GM18508 (cell line): Measurements from ENCODE around the gene SSR2.
"Not testable (repeated sequence)": the region's sequence is repeated elsewhere in the genome, so short reads cannot be mapped to it uniquely, and the experiment has no call there.

Experiments
- ATAC-seq: cut with Tn5 transposase; IDR thresholded peaks from one replicate; pipeline ENCODE4 v1.9.1; 2021; ENCODE audit warnings: moderate number of reproducible peaks; ENCODE audit not compliant: insufficient read depth, unreplicated experiment

SSR2 gene

DNA sequence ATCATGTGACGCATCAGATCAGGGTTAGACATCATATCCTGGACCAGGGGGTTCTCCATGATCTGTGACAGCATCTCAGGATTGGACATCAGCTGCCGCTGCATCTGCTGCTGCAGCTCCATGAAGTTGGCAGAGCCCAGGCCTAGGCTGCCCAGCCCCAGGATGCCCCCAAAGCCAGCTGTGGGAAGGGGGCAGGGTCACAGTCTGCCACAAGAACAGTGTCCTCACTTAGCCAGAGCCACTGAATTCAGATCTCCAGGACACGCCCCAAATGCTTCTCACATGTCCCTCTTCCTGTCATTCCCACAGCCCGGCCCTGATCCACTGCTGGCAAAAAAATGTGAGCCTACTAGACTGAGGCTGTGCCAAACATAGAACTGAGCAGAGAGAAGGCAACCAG lies 29.6 kb upstream of the SSR2 start:
- no peak for ATAC-seq

DNA sequence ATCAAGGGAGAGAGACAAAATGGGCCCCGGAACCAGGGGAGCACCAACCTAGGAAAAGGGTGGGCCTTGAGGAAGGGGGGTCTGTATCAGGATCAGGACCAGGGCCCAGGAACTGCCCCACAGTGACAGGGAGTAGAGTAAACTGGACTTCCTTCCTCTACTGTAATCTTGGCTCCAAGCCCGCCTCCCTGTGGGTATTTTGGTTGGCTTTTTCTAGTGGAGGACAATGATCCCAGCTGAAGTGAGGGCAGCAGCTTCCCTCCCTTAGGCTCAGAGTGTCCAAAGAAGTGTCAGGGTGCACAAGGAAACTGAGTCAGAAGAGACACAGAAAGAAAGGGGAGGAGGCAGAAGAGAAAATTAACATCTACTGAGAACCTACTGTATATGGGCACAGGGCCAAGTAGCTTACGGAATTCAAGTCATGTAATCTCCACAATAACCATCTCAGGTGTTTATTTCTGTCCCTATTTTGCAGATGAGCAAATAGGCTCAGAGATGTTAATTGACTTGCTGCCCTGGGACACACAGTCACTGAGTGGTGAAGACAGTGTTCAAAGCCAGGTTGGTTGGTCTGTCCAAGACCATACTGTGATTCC lies 28.0 kb upstream of the SSR2 start:
- no peak for ATAC-seq

GRCh38 chr1:156045076-156045475 lies 24.3 kb upstream of the SSR2 start:
- ATAC-seq, result no peak

DNA sequence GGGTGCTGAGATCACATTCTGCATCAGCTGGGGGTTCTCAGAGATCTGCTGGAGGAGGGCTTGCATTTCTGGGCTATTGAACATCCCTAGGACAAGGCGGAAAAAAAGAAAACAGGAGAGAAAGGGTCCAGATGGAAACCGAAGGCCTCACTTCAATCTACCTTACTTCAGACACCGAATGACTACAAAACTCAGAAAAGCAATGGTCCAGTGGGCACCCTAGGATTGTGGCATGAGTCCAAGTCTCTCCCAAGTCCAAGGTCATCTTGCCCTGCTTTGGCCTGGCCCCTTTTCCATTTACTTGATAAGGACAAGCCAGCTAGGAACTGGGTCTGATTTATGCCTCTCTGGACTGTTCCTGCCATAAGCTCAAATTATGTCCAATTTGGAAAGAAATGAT lies 22.1 kb upstream of the SSR2 start:
- ATAC-seq, result no peak

GRCh38 chr1:156034991-156035390 lies 14.2 kb upstream of the SSR2 start:
- ATAC-seq, result not testable (repeated sequence)

DNA sequence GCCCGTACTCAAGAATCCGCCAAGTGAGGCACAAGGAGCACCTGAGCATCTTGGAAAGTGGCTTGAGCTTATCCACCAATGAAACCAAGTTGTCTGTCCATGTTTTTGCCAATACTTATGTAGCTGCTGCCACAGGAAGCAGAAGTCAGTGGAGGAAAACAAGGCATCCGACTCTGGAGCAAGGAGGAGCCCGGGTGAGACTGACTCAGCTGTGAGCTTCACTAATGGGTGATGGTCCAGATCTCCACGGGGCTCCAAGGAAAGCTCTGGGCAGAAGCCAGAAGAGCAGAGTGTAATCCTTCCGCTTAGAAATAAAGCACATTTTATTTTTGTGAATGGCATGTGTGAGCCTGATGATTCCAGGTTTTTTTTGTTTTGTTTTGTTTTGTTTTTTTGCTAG lies 12.3 kb upstream of the SSR2 start:
- ATAC-seq, result no peak

DNA sequence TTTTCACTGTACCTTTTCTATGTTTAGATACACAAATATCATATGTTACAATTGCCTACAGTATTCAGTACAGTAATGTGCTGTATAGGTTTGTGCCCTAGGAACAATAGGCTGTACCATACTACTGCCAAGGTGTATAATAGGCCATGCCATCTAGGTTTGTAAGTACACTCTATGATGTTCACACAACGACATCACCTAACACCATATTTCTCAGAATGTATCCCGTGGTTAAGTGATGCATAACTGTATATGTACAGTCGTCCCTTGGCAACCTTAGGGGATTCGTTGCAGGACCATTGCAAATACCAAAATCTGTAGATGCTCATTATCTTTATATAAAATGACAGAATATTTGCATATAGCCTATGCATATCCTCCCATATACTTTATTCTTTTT lies 5.8 kb upstream of the SSR2 start:
- ATAC-seq, result no peak

- ATAC-seq, result no peak
These were observed 5.1 kb upstream of the SSR2 start for GRCh38 chr1:156025876-156026275.

DNA sequence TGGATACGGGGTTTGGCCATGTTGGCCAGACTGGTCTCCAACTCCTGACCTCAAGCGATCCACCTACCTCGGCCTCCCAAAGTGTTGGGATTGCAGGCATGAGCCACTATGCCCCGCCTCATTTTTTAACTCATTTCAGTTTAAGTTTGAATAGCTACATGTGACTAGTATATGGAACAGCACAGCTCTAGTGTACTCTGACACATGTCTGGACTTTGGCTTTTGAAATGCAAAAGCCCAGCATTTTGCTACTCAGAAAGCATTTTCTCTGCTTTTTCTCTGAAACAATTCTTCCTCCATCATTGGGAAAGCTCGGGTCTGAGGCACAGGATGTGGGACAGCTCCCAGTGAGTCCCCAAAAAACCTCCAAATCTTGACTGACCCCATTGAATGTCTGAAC lies 4.0 kb upstream of the SSR2 start:
- ATAC-seq, result no peak

DNA sequence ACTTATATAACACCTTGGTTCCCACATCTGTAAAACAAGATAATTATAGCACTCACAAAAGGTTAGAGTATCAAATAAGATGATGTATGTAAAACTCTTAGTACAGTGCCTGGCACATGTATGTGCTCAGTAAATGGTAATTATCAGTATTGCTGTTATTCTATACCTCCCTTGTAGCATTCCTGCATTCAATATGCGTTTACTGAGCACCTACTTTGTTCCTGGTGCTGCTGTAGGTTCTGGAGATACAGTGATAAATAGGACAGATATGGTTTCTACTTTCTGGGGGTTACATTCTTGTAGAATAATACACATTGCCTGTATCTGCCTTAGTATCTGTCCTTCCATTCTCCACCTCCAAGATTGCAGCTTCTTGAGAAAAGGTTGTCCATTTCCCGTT lies 1.2 kb upstream of the SSR2 start:
- ATAC-seq, result no peak

GRCh38 chr1:156021093-156021428 lies 310 bp upstream of the SSR2 start:
- no peak for ATAC-seq

GRCh38 chr1:156019946-156020292 lies 832 bp downstream of the SSR2 start:
- no peak for ATAC-seq

DNA sequence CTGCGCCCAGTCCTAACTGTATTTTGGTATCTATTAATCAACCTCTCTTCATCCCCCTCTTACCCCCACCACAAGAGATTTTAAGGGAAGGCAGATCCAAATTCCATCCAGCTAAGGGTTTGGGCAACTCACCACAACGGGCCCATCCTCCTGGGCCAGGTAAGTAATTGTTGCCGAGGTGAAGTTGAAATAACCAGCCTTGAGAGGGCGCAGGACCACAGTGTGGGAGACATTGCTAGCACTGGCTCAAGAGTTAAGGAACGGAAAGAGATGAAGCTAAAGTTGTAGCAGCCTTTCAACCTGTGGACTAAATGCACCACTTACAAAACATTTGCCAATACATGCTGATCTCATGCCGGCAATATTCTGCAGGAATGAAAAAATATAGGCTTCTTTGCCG lies 5.9 kb downstream of the SSR2 start:
- no peak for ATAC-seq

GRCh38 chr1:156012051-156012817 lies 8.5 kb downstream of the SSR2 start:
- ATAC-seq, result peak; percentile 50

GRCh38 chr1:156009404-156009803 lies 11.3 kb downstream of the SSR2 start:
- ATAC-seq, result no peak

DNA sequence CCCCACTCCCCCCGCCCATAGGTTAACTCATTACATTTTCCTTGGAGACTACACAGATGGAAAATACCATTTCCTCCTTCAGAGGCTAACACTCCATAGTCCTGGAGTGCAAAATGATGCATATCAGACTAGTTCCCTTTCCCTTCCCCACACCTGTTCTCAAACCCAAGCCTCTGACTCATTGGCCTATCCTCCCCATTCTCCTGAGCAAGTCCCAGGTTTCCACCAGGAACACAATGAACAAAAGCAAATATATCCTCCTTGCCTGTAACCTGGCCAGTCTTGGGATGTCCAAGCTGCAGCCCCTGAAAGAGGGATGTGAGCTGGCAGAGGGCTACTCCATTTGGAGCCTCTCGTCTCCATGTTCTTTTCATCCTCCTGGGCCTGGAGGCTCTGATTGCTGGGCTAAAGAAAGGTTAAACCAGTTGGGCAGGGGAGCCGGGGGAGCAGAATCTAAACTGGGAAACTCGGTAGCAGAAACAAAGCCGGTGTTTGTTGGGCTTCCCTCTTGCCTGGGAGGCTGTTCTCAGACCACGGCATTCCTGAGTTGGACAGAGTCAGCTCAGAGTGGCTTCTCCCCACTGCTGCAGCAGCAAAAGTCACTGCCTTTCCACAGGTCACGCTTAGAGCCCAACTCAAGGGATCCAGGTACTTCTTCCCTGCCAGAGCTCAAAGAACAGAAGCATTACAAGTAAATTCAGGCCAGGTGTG lies 13.9 kb downstream of the SSR2 start:
- ATAC-seq, result no peak

GRCh38 chr1:156004843-156005584 lies 15.7 kb downstream of the SSR2 start:
- ATAC-seq, result no peak

DNA sequence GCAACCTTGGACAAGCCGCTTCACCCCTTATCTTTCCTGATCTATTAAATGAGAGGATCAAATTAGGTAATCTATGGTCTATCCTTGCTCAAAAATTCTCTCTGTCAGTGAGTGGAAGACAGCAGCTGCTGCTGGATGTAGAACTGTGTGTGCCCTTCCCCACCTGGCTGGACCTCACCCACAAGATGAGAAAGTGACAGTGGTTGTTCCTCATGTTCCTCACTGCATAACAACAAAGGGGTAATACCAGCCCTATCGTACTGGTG lies 16.9 kb downstream of the SSR2 start:
- ATAC-seq, result no peak

- ATAC-seq, result no peak
These were observed 18.4 kb downstream of the SSR2 start for GRCh38 chr1:156002188-156002911.

DNA sequence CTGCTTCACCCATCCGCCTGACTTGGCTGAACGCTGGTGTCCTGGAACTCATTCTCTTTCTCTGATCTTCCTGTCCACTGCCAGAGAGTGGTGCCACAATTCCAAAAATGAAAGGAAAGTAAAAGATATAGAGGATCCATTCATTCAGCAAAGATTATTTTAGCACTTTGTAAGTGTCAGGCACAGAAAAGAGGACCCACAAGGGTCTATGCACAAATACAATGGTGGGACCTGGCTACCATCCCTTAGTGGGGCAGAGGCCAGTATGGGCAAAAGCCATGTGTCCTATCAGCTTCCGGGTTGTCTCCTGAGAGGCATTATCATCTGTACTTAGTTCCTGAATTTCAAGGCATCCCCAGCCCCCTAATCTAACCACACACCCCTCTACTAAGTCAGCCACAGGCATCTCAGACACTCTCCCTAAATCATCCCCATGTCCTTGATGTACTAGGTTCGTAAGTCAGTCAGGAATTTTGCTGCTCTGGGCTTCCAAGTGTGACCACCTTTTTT lies 19.0 kb downstream of the SSR2 start:
- no peak for ATAC-seq
